Activated T-cell treated with anti-CD3 and anti-CD28 coated beads, Interleukin-2, amount 50 U/mL, for 24 hours (primary cell): Measurements from ENCODE around the gene RAB30.
"Not testable (repeated sequence)": the region's sequence is repeated elsewhere in the genome, so short reads cannot be mapped to it uniquely, and the experiment has no call there.

Experiments
- DNase-seq: peaks from one replicate; pipeline ENCODE4 v3.0.0-alpha.2; 2020
- H3K27ac Mint-ChIP-seq: 2 replicates; pipeline ENCODE4 v1.8.0; 2020; ENCODE audit warnings: mild to moderate bottlenecking, mixed read lengths
- H3K27me3 Mint-ChIP-seq: 2 replicates; pipeline ENCODE4 v1.8.0; 2020; ENCODE audit warnings: mixed read lengths
- H3K36me3 Mint-ChIP-seq: 2 replicates; pipeline ENCODE4 v1.8.0; 2020; ENCODE audit warnings: low read depth, mixed read lengths
- H3K4me1 Mint-ChIP-seq: 2 replicates; pipeline ENCODE4 v1.8.0; 2020; ENCODE audit warnings: low read depth, mixed read lengths
- H3K4me3 Mint-ChIP-seq: 2 replicates; pipeline ENCODE4 v1.8.0; 2020; ENCODE audit warnings: mild to moderate bottlenecking, moderate library complexity, mixed read lengths
- H3K9me3 Mint-ChIP-seq: 2 replicates; pipeline ENCODE4 v1.8.0; 2020; ENCODE audit warnings: mixed read lengths

Gene RAB30

DNA sequence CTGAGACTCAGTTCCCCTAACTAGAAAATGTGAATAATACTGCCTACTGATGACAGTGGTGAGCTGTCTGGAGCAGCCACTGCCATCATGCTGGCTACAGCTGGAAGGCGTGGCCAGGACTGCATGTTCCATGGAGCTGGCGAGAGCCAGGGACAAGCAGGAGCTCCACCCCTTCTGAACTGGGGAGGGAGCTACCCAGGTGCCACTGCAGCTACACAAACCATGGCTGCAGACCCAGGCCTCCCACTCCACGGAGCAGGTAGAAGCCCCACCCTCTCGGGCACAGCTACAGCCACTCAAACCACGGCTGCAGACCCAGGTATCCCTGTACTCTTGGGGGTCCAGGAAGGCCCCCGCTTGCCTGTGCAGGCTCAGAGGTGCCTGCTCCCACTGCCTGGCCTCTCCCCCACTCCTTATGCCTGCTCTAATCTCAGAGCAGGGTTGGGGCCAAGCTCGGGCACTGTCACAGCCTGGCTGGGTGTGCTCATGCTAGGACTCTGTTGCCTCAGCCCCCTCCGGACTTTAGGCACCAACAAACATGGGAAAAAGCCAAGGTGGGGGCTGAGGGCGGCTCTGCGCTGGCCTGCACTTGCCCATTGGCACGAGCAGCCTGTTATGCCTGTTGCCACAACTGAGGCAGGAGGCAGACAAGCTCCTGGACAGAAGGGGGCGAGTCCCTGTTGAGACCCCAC, 51.7 kb downstream of the RAB30 start:
- Mint-ChIP-seq H3K27ac (no peak overlapping the region), H3K4me3 (no peak overlapping the region), H3K9me3 (peaks cover 3% of the 10 kb centered on the region), H3K27me3 (no peaks in the 10 kb centered on the region), H3K36me3 (peaks cover 6% of the 10 kb centered on the region), H3K4me1 (peaks cover 20% of the 10 kb centered on the region)
- no peak for DNase-seq

DNA sequence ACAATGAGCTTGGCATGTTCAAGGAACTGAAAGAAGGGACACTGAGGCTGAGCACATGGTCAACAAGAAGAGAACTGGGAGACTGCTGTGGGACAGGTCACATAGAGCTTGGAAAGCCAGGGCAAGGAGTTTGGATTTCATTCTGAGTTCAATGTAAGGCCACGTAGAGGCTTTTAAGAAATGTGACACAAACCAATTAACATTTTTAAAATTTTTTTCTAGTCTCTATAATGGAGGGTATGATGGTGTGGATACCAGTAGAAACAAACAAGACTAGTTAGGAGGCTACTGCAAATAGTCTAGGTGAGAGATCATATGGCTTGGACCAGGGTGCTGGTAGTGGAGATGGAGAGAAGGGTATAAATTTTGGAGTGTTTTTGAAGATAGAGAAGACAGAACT, 56.7 kb downstream of the RAB30 start:
- Mint-ChIP-seq H3K9me3 (peaks cover 3% of the 10 kb centered on the region), H3K27me3 (no peaks in the 10 kb centered on the region), H3K4me3 (no peak overlapping the region), H3K4me1 (peaks cover 39% of the 10 kb centered on the region), H3K36me3 (peaks cover 7% of the 10 kb centered on the region), H3K27ac (no peak overlapping the region)
- no peak for DNase-seq

DNA sequence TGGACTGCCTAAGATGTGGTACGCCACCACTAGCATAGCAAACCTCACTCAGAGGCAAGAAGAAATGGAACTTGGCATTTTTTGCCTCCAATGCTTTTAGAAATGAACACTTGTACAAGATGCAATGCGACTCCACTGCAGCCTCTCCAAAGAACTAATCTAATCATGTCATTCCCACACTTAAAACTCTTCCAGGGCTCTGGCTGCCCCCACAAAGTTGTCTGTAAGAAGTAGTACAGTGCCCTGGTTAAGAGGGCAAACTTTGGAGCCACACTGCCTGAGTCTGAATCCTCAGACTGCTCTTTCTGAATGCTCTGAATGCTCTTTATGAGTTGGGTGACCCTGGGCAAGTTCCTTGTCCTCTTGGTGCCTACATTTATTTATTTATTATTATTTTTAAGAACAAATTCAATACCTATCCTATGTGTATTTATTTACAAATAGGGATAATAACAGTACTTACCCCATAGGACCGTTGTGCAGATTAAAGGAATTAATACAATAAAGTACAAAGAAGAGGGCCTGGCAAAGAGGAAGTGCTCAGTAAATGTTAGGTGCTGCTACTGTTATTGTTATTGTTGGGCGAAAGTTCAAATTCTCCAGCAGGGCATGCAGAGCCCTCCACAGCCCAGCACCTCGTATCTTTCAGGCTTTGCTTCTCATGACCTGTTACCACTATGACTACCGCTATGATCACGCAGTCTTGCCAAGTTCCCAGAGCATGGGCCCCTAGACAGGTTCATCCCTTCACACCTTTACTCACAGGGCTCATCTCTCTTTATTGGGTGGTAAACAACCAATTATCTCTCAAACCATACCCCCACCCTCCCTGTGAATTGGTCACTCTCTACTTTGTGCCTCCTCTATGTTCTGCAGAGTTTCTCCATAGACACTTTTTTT, 59.3 kb downstream of the RAB30 start:
- Mint-ChIP-seq H3K4me1 (peaks cover 52% of the 10 kb centered on the region), H3K27me3 (no peaks in the 10 kb centered on the region), H3K36me3 (peaks cover 9% of the 10 kb centered on the region), H3K4me3 (no peak overlapping the region), H3K27ac (no peak overlapping the region), H3K9me3 (no peaks in the 10 kb centered on the region)
- DNase-seq, result no peak

DNA sequence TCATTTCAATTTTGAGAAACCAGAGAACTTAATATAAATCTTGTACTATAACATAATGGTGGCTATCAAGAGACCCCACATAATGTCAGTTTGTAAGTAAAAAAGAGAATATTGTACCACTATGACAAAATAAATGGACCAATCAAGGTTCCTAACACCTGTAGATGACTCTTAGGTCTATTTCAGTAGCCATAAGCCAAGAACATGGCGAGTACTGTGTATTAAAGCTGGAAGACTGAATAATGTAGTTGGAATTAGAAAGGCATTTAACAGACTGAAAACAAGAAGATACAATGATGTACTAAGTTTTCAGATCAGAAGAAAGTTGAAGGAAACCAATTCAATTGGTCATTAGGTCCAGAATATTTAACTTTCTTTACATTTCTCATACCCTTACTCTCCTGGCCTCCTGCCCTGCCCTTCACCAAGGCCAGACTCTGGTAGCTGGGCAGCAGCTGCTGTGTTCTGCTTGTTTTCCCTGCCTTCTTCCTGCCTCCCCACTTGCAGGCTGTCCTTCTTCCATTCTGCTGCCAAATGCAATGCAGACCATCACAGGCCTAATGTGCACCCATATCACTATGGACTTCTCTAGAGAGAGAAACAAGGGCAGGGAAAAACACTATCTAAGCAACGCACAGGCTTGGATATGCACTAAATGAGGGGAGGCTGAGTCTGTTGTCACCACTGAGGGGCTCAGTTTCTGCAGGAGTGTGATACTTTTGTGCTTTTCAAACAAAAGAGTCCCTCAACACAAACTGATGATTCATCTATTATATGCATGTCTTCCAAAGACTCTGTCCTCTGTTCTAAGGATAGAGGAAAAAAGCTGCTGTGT, 60.1 kb downstream of the RAB30 start:
- H3K9me3 Mint-ChIP-seq, result no peaks in the 10 kb centered on the region
- H3K4me1 Mint-ChIP-seq, result peaks cover 60% of the 10 kb centered on the region
- no peaks in the 10 kb centered on the region for H3K27me3 Mint-ChIP-seq
- no peak overlapping the region for H3K4me3 Mint-ChIP-seq
- H3K27ac Mint-ChIP-seq, result no peak overlapping the region
- peaks cover 9% of the 10 kb centered on the region for H3K36me3 Mint-ChIP-seq
- no peak for DNase-seq

DNA sequence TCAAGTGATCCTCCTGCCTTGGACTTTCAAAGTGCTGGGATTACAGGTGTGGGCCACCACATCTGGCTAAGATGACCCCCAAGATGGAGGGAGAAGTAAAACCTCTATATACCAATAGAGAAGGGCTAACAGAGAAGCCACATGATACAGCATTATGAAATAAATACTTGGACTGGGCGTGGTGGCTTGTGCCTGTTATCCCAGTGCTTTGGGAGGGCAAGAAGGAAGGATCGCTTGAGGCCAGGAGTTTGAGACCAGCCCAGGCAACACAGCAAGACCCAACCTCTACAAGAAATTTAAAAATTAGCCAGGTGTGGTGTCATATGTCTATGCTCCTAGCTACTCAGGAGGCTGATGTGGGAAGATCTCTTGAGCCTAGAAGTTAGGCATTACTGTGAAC, 61.7 kb downstream of the RAB30 start:
- H3K4me3 Mint-ChIP-seq, result no peak overlapping the region
- H3K9me3 Mint-ChIP-seq, result no peaks in the 10 kb centered on the region
- no peak overlapping the region for H3K27ac Mint-ChIP-seq
- H3K36me3 Mint-ChIP-seq, result peaks cover 9% of the 10 kb centered on the region
- DNase-seq, result no peak
- no peaks in the 10 kb centered on the region for H3K27me3 Mint-ChIP-seq
- H3K4me1 Mint-ChIP-seq, result peaks cover 68% of the 10 kb centered on the region

DNA sequence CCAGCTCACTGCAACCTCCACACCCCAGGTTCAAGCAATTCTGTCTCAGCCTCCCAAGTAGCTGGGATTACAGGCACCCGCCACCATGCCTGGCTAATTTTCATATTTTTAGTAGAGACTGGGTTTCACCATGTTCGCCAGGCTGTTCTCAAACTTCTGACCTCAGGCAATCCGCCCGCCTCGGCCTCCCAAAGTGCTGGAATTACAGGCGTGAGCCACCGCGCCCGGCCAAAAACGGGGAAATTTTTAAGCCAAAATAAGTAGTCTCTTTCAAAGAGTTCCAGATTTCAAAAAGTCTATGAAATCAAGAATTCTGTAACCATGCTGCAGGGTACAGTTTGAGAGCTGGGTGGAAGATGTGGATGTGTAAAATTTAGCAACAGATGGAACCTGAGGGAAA, 62.6 kb downstream of the RAB30 start:
- H3K4me1 Mint-ChIP-seq, result peaks cover 73% of the 10 kb centered on the region
- H3K4me3 Mint-ChIP-seq, H3K9me3 Mint-ChIP-seq, DNase-seq, H3K36me3 Mint-ChIP-seq, H3K27ac Mint-ChIP-seq, H3K27me3 Mint-ChIP-seq: not testable (repeated sequence)

DNA sequence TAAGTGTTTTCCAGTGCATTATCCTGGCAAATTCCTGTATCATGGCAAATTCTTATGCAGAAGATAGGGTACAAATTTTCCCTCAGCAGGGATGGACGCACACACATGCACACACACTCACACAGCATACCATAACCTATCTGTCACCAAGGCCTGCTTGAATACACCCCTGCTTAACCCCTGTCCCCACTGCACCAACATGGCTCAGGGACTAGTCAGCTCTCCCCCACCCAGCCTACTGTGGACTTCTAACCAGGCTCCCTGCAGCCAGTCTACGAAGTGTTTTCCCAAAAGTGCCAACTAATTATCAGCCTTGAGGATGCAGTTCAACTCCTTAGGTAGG, 63.1 kb downstream of the RAB30 start:
- no peak for DNase-seq
- H3K36me3 Mint-ChIP-seq, result peaks cover 9% of the 10 kb centered on the region
- peaks cover 72% of the 10 kb centered on the region for H3K4me1 Mint-ChIP-seq
- no peak overlapping the region for H3K4me3 Mint-ChIP-seq
- H3K27me3 Mint-ChIP-seq, result no peaks in the 10 kb centered on the region
- H3K27ac Mint-ChIP-seq, result no peak overlapping the region
- no peaks in the 10 kb centered on the region for H3K9me3 Mint-ChIP-seq

DNA sequence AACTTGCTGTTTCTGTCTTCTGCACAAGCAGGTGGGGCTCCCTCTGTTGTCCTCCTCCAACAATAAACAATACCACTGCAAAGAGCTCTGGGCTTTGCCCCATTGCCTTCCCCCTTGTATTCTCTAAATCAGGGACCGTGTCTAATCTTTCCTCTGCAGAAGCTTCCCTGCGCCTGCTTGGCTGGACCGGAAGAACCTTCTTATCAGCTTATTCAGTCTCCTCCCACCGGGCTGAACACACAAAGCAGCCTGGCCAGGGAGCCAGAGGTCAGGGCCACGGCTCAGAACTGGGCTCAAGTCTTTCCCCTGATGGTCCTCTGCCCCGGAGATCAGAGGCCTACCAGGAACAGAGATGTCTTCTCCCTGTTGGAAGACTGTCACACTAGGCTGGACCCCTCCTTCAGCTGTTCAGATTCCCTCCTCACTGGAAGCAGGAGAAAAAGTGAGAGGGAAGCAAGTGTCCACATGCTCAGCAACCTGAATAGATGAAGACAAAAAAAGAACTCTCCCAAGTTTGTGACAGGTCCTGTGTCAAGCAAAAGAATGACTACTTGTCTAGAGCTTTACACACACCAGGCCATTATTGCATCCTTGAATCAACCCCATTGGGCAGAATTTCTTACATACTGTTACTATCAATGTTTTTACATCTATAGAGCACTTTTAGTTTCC, 63.7 kb downstream of the RAB30 start:
- Mint-ChIP-seq H3K4me1 (peaks cover 69% of the 10 kb centered on the region), H3K27me3 (no peaks in the 10 kb centered on the region), H3K9me3 (no peaks in the 10 kb centered on the region), H3K27ac (peak overlapping the region; percentile 66), H3K36me3 (peaks cover 9% of the 10 kb centered on the region), H3K4me3 (peak overlapping the region; percentile 26)
- DNase-seq, result no peak

DNA sequence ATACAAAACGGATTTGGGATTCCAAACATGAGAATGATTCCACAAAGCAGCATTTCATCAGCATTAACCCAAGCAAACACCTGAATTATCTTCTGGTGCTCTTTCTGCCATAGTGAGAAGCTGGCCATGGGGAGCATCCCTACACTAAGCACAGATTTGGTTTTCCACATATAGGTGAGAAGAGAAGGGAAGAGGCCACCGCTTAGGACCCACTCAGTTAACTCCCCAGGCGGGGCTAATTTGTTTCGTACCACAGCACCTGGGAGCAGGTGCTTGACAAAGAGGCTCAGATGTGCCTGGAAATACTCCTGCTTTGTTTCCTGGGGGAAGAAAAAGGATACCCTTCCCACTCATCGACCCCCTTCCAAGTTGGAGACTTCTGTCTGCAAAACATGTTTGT, 64.2 kb downstream of the RAB30 start:
- DNase-seq, result no peak
- Mint-ChIP-seq H3K9me3 (no peaks in the 10 kb centered on the region), H3K36me3 (peaks cover 9% of the 10 kb centered on the region), H3K4me3 (no peak overlapping the region), H3K27me3 (no peaks in the 10 kb centered on the region), H3K27ac (peak overlapping the region; percentile 66), H3K4me1 (peaks cover 70% of the 10 kb centered on the region)

DNA sequence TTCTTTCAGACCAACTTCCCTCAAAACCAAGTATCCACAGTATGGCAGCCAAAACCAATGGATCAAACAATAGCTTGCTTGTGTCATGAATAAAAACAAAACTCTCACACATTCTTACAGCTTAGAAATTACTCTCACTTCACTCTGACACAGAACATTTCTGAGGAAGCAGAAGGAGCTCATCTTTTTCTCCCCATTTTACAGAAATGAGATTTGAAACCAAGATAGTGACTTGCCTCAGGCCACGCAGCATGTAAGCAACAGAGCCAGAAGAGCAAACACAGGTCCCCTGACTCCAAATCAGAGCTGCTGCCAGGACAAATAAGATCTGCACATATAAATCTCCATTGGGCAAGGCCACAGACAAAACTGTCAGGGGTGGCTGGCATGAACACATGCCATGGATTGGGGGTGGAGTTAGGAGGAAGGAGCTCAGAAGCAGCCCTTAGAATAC, 64.8 kb downstream of the RAB30 start:
- no peaks in the 10 kb centered on the region for H3K9me3 Mint-ChIP-seq
- peak; percentile 38 for DNase-seq
- H3K4me1 Mint-ChIP-seq, result peaks cover 70% of the 10 kb centered on the region
- peak overlapping the region; percentile 25 for H3K4me3 Mint-ChIP-seq
- peaks cover 9% of the 10 kb centered on the region for H3K36me3 Mint-ChIP-seq
- H3K27me3 Mint-ChIP-seq, result no peaks in the 10 kb centered on the region
- peak overlapping the region; percentile 90 for H3K27ac Mint-ChIP-seq

DNA sequence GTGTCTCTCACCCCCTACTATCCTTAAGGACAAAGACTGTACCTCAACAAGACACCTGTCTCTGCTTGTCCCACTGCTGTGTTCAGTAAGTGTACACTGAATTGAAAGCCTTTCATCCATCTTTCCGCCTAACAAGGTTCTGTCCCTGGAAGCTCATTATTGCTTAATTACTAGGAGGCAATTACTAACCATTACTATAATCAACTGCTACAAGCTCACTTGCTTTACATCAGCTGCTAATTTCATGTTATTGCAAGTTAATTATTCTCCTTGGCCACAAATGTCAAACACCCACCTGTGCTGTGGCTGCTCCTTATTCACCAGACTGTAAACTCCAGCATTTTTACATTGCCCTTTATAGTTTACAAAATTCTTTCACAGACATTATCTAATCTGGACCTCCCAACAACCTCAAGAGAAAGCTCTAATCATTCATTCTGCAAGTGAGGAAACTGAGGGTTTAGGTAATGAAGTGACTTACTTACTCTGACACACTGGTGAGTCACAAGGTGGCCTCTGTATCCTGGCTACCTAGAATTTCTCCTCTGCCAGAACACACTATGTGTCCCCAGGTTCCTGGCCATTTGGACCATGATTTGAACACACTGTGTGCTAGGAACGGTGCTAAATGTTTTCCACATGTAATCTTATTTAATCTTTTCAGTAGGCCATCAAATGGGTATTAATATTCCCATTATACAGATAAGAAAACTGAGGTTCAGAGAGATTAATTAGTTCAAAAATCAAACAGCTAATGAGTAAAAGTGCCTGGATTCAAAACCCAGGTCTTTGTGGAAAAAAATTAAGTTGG, 66.7 kb downstream of the RAB30 start:
- Mint-ChIP-seq H3K27ac (peak overlapping the region; percentile 62), H3K27me3 (no peaks in the 10 kb centered on the region), H3K36me3 (peaks cover 9% of the 10 kb centered on the region), H3K9me3 (no peaks in the 10 kb centered on the region), H3K4me1 (peaks cover 75% of the 10 kb centered on the region), H3K4me3 (peak overlapping the region; percentile 13)
- no peak for DNase-seq

DNA sequence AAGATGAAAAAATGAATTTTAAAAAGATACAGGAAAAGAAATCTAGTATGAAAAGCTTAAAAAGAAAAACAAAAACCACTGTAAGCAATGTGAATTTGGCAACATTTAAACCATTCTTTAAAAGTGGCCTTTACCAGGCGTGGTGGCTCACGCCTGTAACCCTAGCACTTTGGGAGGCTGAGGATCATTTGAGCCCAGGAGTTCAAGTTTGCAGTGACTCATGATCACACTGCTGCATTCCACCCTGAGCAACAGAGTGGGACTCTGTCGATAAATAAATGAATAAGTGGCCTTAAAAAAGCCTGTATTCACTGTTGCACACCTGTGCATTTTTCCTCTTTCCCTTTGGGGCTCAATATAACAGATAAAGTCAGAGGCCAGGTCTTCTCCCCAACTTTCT, 69.2 kb downstream of the RAB30 start:
- no peak for DNase-seq
- H3K27me3 Mint-ChIP-seq, result no peaks in the 10 kb centered on the region
- peak overlapping the region; percentile 40 for H3K27ac Mint-ChIP-seq
- H3K4me1 Mint-ChIP-seq, result peaks cover 81% of the 10 kb centered on the region
- no peaks in the 10 kb centered on the region for H3K9me3 Mint-ChIP-seq
- no peak overlapping the region for H3K4me3 Mint-ChIP-seq
- peaks cover under 1% of the 10 kb centered on the region for H3K36me3 Mint-ChIP-seq

DNA sequence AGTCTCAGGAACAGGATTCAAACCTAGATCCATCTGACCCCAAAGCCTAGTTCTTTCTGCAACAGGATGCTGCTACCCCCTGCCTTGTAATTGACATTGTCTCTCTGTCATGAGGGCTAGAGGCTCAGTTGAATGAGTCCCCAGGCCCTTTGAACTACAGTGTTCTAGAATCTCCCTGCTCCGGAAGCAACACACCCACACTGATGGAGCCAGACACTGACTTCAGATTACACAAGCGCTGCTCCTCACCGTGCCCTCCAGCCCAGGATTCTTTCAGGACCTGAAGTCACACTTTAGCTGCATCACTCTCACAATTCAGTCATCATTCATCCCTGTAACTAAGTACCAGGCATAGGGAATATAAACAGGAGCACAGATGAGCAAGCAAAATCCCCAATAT, 69.6 kb downstream of the RAB30 start:
- Mint-ChIP-seq H3K27me3 (no peaks in the 10 kb centered on the region), H3K4me3 (no peak overlapping the region), H3K36me3 (peaks cover 5% of the 10 kb centered on the region), H3K27ac (peak overlapping the region; percentile 40), H3K9me3 (no peaks in the 10 kb centered on the region), H3K4me1 (peaks cover 81% of the 10 kb centered on the region)
- DNase-seq, result no peak
